OCI-LY7 (cell line): ENCODE data around the gene IL1RL2. TPM values are rescaled to one million over a fixed set of nuclear protein-coding genes. Genes with fewer than 3 reads are reported as not detected.

Experiments used
- BruUV-seq: library from RNA; stranded (reverse); fragments of 400-500 nt; replicated peaks from 2 replicates; lab custom pipeline; 2021; lab: Mats Ljungman, UMichigan
- CTCF ChIA-PET: fragments of 300-600 bp; sonication (Branson Sonifier 250); formaldehyde crosslinking; loops from one replicate; lab custom pipeline; 2022; ENCODE audit warnings: antibody characterized with exemption; ENCODE audit not compliant: unreplicated experiment; lab: Charles Lee
- POLR2A ChIA-PET: fragments of 300-600 bp; sonication (Branson Sonifier 250); formaldehyde crosslinking; loops from one replicate; lab custom pipeline; 2022; ENCODE audit warnings: antibody characterized with exemption; lab: Charles Lee
- DNase-seq: peaks from one replicate; pipeline ENCODE4 v3.0.0-alpha.2; 2015; ENCODE audit warnings: low spot score
- H2AFZ ChIP-seq: fragments of 200-600 bp; sonication (generic), shearing (Covaris generic); 2 replicates; pipeline ENCODE4 v1.6.1; 2014; ENCODE audit warnings: mild to moderate bottlenecking, antibody characterized with exemption, low read length, moderate library complexity
- H3K27ac ChIP-seq: fragments of 200-600 bp; sonication (generic); 2 replicates; pipeline ENCODE4 v1.5.1; 2014; ENCODE audit warnings: mixed run types, low read depth, mild to moderate bottlenecking, moderate library complexity, low read length, inconsistent platforms; ENCODE audit not compliant: poor library complexity, severe bottlenecking
- H3K36me3 ChIP-seq: fragments of 200-600 bp; sonication (generic); 2 replicates; pipeline ENCODE4 v1.6.1; 2014; ENCODE audit warnings: mild to moderate bottlenecking, antibody characterized with exemption, low read length, moderate library complexity, mixed read lengths; ENCODE audit not compliant: insufficient read depth
- H3K4me1 ChIP-seq: fragments of 200-600 bp; sonication (generic); 2 replicates; pipeline ENCODE4 v1.5.1; 2014; ENCODE audit warnings: mild to moderate bottlenecking, low read length; ENCODE audit not compliant: insufficient read depth, poor library complexity, severe bottlenecking
- H3K4me2 ChIP-seq: fragments of 200-600 bp; sonication (generic); 2 replicates; pipeline ENCODE4 v1.6.1; 2014; ENCODE audit warnings: mild to moderate bottlenecking, low read length
- H3K4me3 ChIP-seq: fragments of 200-600 bp; sonication (generic); 2 replicates; pipeline ENCODE4 v1.5.1; 2014; ENCODE audit warnings: mild to moderate bottlenecking, low read depth, low read length; ENCODE audit not compliant: poor library complexity, severe bottlenecking
- H3K79me2 ChIP-seq: fragments of 200-600 bp; sonication (generic); 2 replicates; pipeline ENCODE4 v1.6.1; 2016; ENCODE audit warnings: low read depth, mild to moderate bottlenecking, low read length, moderate library complexity, mixed read lengths; ENCODE audit not compliant: insufficient read depth
- H3K9me2 ChIP-seq: fragments of 200-600 bp; sonication (generic); 2 replicates; pipeline ENCODE4 v1.6.1; 2016; ENCODE audit warnings: mild to moderate bottlenecking, low read length, mixed read lengths; ENCODE audit not compliant: insufficient read depth
- H3K9me3 ChIP-seq: fragments of 200-600 bp; sonication (generic); 2 replicates; pipeline ENCODE4 v1.6.1; 2014; ENCODE audit warnings: mild to moderate bottlenecking, mixed run types, low read length, mixed read lengths
- H4K20me1 ChIP-seq: fragments of 200-600 bp; sonication (generic); 2 replicates; pipeline ENCODE4 v1.6.1; 2014; ENCODE audit warnings: mild to moderate bottlenecking, antibody characterized with exemption, low read length, moderate library complexity, mixed read lengths; ENCODE audit not compliant: insufficient read depth
- EZH2phosphoT487 ChIP-seq: fragments of 200-600 bp; sonication (generic); IDR thresholded peaks from 2 replicates; pipeline ENCODE4 v1.6.1; 2018; ENCODE audit warnings: low read depth, borderline replicate concordance, mild to moderate bottlenecking, mixed run types, antibody characterized with exemption, low read length, moderate library complexity, mixed read lengths
- intact Hi-C: fragments of 100-400 bp; cut with micrococcal nuclease; formaldehyde crosslinking; loops from one replicate; pipeline ENCODE4 v1.10.0; 2022; ENCODE audit not compliant: unreplicated experiment
- total RNA-seq, 2 experiments: library from RNA; depleted of rRNA in 1 of 2; stranded (reverse); fragments of >200 nt in 1 of 2; shearing (Covaris generic) in 1 of 2; gene quantifications; 2 replicates each; pipeline ENCODE4 v1.2.3, GENCODE V29; 2014 to 2022
- TF ChIP-seq, protein P1 (sequence below): fragments of 200-600 bp; sonication (generic); conservative IDR thresholded peaks from 2 replicates; pipeline ENCODE4 v1.5.1; 2014; ENCODE audit warnings: mild to moderate bottlenecking, antibody characterized with exemption, low read length, moderate library complexity, mixed read lengths

The IL1RL2 gene
- total RNA-seq, 2 experiments from 2014 or later: not detected

DNA sequence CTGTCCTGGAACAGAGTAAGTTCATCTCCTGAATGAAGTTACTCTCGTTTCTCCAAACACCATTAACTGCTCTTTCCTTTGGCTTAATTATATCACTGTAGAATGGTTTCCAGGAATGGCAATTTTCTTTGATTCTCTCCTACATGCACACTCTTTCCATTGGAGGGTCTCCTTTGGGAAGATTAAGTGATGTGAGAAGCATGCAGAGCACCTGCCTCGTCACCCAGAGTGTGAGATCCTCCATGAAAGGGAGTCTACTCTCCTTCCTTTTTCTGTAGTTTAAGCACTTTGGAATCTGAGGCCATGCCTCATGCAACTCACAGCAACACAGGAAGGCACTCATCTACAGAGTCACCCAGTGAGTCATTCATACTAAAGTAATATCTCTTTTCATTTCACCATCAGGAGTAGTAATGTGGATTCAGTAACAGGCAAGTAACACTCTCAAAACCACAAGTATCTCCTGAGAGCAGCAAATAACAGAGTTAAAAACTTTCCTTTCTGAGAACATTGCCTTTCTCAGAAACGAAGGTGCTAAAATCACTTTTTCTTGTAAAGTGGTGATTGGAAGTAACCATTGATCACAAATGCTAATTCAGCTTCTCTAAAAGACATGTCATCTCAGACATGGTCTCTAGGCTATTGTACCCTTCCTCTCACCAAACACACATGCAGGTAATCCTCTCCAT is 71.7 kb downstream of the IL1RL2 start:
- no peaks in the 10 kb centered on the region for H3K9me2 ChIP-seq
- POLR2A ChIA-PET: no interaction called here

DNA sequence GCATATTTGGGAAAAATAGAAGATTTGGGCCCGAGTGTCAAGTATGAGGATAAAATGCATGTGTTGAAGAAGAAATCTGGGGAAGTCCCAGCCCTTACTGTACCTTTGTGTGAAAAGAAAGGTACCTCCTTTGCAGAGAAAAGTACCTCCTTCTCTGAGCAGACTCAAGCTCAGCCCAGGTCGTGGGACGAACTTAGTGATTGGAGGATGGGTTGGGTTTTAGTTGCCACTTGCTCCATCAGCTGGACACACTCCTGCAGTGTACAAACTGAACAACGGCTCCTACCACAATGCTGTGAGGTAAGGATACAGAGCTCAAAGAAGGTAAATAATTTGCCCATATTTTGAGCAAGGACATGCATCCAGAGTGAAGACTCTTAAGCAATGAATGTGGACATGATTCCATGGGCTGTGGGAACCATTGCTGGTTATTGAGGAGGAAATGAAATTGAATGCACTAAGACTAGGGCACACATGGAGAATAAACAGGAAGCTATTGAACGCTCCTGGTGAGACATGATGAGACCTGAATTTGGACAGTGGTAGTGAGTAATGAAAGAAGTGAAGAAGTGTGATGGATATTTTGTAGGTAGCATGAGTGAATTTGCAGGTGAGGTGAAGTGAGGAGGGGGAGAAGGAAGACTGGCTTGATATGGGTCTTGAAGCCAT is 74.8 kb downstream of the IL1RL2 start:
- Histone ChIP-seq H3K36me3 (no peaks in the 10 kb centered on the region), H3K9me2 (no peaks in the 10 kb centered on the region), H3K27ac (no peak overlapping the region), H4K20me1 (no peaks in the 10 kb centered on the region), H2AFZ (no peak overlapping the region), H3K4me1 (no peaks in the 10 kb centered on the region), H3K79me2 (no peaks in the 10 kb centered on the region), H3K4me3 (no peak overlapping the region), H3K9me3 (no peaks in the 10 kb centered on the region), H3K4me2 (no peak overlapping the region)
- intact Hi-C loops: no loop called here
- ChIA-PET POLR2A (interaction anchor here (0.6 to 1.0 kb wide), 2 partner anchors 175 to 771 kb away, joined by 3 read pairs; no protein-coding TSS in a partner anchor), CTCF (no interaction called here)
- BruUV-seq: no TSS peak
- TF ChIP-seq EZH2phosphoT487: no peak
- TF ChIP-seq, protein P1, sequence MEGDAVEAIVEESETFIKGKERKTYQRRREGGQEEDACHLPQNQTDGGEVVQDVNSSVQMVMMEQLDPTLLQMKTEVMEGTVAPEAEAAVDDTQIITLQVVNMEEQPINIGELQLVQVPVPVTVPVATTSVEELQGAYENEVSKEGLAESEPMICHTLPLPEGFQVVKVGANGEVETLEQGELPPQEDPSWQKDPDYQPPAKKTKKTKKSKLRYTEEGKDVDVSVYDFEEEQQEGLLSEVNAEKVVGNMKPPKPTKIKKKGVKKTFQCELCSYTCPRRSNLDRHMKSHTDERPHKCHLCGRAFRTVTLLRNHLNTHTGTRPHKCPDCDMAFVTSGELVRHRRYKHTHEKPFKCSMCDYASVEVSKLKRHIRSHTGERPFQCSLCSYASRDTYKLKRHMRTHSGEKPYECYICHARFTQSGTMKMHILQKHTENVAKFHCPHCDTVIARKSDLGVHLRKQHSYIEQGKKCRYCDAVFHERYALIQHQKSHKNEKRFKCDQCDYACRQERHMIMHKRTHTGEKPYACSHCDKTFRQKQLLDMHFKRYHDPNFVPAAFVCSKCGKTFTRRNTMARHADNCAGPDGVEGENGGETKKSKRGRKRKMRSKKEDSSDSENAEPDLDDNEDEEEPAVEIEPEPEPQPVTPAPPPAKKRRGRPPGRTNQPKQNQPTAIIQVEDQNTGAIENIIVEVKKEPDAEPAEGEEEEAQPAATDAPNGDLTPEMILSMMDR: no peak
- DNase-seq: no peak

More for the DNA sequence above, 71.7 kb downstream of the IL1RL2 start:
- intact Hi-C loops: no loop called here
- Histone ChIP-seq H3K4me2 (no peak overlapping the region), H3K27ac (no peak overlapping the region), H3K4me1 (no peaks in the 10 kb centered on the region), H3K36me3 (no peaks in the 10 kb centered on the region), H2AFZ (no peak overlapping the region), H3K79me2 (no peaks in the 10 kb centered on the region), H3K4me3 (no peak overlapping the region), H4K20me1 (no peaks in the 10 kb centered on the region), H3K9me3 (no peaks in the 10 kb centered on the region)
- TF ChIP-seq, protein P1: no peak
- TF ChIP-seq EZH2phosphoT487: no peak
- CTCF ChIA-PET: no interaction called here
- BruUV-seq: no TSS peak
- DNase-seq: no peak
